Endothelial cell of umbilical vein (primary cell): Measurements from ENCODE around the gene SH3PXD2B. TPM values are rescaled to one million over a fixed set of nuclear protein-coding genes. Genes with fewer than 3 reads are reported as not detected.

Experiments
- BruUV-seq: library from RNA; stranded (reverse); fragments of 400-500 nt; replicated peaks from 2 replicates; lab custom pipeline; 2021; lab: Mats Ljungman, UMichigan
- CTCF ChIA-PET: fragments of 300-600, 350-600 bp; sonication (Branson Sonifier 250); formaldehyde crosslinking; loops from one replicate; lab custom pipeline; 2021; ENCODE audit warnings: antibody characterized with exemption, inconsistent platforms; lab: Charles Lee
- POLR2A ChIA-PET: fragments of 300-600, 350-600 bp; sonication (Branson Sonifier 250); formaldehyde crosslinking; loops from one replicate; lab custom pipeline; 2021; ENCODE audit warnings: antibody characterized with exemption, inconsistent platforms; lab: Charles Lee
- DNase-seq: peaks from one replicate; pipeline ENCODE4 v3.0.0-alpha.2; 2011; ENCODE audit warnings: low read depth, low spot score
- FAIRE-seq: peaks from 2 replicates; lab custom pipeline; 2011; peaks lifted over from hg19 to GRCh38; lab: Jason Lieb, UNC
- H2AFZ ChIP-seq: 2 replicates; pipeline ENCODE4 v1.6.0; 2012; ENCODE audit warnings: low read depth, low read length, control low read depth, inconsistent platforms
- H3K27ac ChIP-seq: 2 replicates; pipeline ENCODE4 v1.5.1; 2011; ENCODE audit warnings: low read depth, mild to moderate bottlenecking, control low read depth, low read length, moderate library complexity; ENCODE audit not compliant: insufficient read depth
- H3K27me3 ChIP-seq, 2 experiments: 2 replicates each; pipeline versions ENCODE4 v1.6.0 to v1.6.1; 2011; ENCODE audit warnings: low read length in 2 of 2, mixed read lengths in 1 of 2; ENCODE audit not compliant: control insufficient read depth in 2 of 2, insufficient read depth in 2 of 2
- H3K36me3 ChIP-seq, 2 experiments: 2 replicates in 1 of 2; 3 replicates in 1 of 2; pipeline ENCODE4 v1.5.1; 2011; ENCODE audit warnings: low read length in 2 of 2, mild to moderate bottlenecking in 1 of 2, moderate library complexity in 1 of 2; ENCODE audit not compliant: control insufficient read depth in 2 of 2, insufficient read depth in 2 of 2; ENCODE audit errors: extremely low read depth in 1 of 2
- H3K4me1 ChIP-seq: 3 replicates; pipeline ENCODE4 v1.5.1; 2011; ENCODE audit warnings: mild to moderate bottlenecking, low read length; ENCODE audit not compliant: control insufficient read depth, insufficient read depth; ENCODE audit errors: extremely low read depth
- H3K4me2 ChIP-seq: 2 replicates; pipeline ENCODE4 v1.6.1; 2011; ENCODE audit warnings: low read length, control low read depth, mixed read lengths; ENCODE audit not compliant: insufficient read depth
- H3K4me3 ChIP-seq, 3 experiments: fragments of 200-600 bp in 1 of 3; sonication (generic), shearing (Covaris generic) in 1 of 3; replicated peaks in 1 of 3; 2 replicates each; pipeline ENCODE4 v1.5.1; 2011 to 2016; ENCODE audit warnings: control low read depth in 3 of 3, low read length in 3 of 3, mild to moderate bottlenecking in 2 of 3, inconsistent platforms in 1 of 3, low read depth in 1 of 3, moderate library complexity in 1 of 3; ENCODE audit not compliant: insufficient read depth in 1 of 3
- H3K79me2 ChIP-seq: 2 replicates; pipeline ENCODE4 v1.6.0; 2012; ENCODE audit warnings: low read length, inconsistent platforms; ENCODE audit not compliant: control insufficient read depth, insufficient read depth
- H3K9ac ChIP-seq: replicated peaks from 2 replicates; pipeline ENCODE3; 2011; ENCODE audit warnings: low read length, control low read depth; ENCODE audit not compliant: insufficient read depth; ENCODE audit errors: extremely low read depth
- H3K9me1 ChIP-seq: replicated peaks from 3 replicates; pipeline ENCODE4 v1.6.0; 2011; ENCODE audit warnings: mild to moderate bottlenecking, low read length; ENCODE audit not compliant: control insufficient read depth, insufficient read depth; ENCODE audit errors: extremely low read depth
- H3K9me3 ChIP-seq: replicated peaks from 2 replicates; pipeline ENCODE4 v1.5.1; 2012; ENCODE audit warnings: low read length, inconsistent platforms; ENCODE audit not compliant: control insufficient read depth, insufficient read depth
- H4K20me1 ChIP-seq: replicated peaks from 2 replicates; pipeline ENCODE3; 2011; ENCODE audit warnings: mild to moderate bottlenecking, low read length; ENCODE audit not compliant: control insufficient read depth, insufficient read depth; ENCODE audit errors: extremely low read depth
- EZH2 ChIP-seq: IDR thresholded peaks from 2 replicates; pipeline ENCODE4 v1.6.1; 2012; ENCODE audit warnings: borderline replicate concordance, low read depth, mild to moderate bottlenecking, moderate library complexity, low read length, inconsistent platforms; ENCODE audit not compliant: severe bottlenecking
- FOS ChIP-seq: IDR thresholded peaks from 2 replicates; pipeline ENCODE4 v1.6.1; 2011; ENCODE audit warnings: mild to moderate bottlenecking, low read length, moderate library complexity, borderline replicate concordance; ENCODE audit not compliant: insufficient read depth
- GATA2 ChIP-seq: IDR thresholded peaks from 2 replicates; pipeline ENCODE4 v1.7.0; 2011; ENCODE audit warnings: low read depth, mild to moderate bottlenecking, moderate library complexity, mixed read lengths, low read length; ENCODE audit not compliant: insufficient read length, insufficient read depth
- JUN ChIP-seq: IDR thresholded peaks from 2 replicates; pipeline ENCODE4 v1.6.1; 2011; ENCODE audit warnings: borderline replicate concordance, low read depth; ENCODE audit not compliant: insufficient read length, insufficient read depth
- MYC ChIP-seq: IDR thresholded peaks from one replicate; pipeline ENCODE4 v1.6.1; 2011; ENCODE audit warnings: mild to moderate bottlenecking, low read depth, low read length
- POLR2A ChIP-seq: IDR thresholded peaks from 2 replicates; pipeline ENCODE4 v1.6.1; 2012; ENCODE audit warnings: low read depth, mild to moderate bottlenecking, control low read depth, low read length
- POLR2AphosphoS5 ChIP-seq: IDR thresholded peaks from 2 replicates; pipeline ENCODE4 v1.6.1; 2012; ENCODE audit warnings: low read depth, mild to moderate bottlenecking, control low read depth, low read length, moderate library complexity; ENCODE audit not compliant: insufficient read depth
- dilution Hi-C: fragments of 300-500 bp; cut with MboI; formaldehyde crosslinking; loops from one replicate; pipeline ENCODE4 v1.15.0; 2019; ENCODE audit warnings: low sequenced_read_pairs; ENCODE audit not compliant: extremely low pct_ligation_motif_present
- intact Hi-C: fragments of 100-400 bp; cut with micrococcal nuclease; formaldehyde crosslinking; loops from one replicate; pipeline ENCODE4 v1.10.0; 2022
- polyA plus RNA-seq, 4 experiments: library from polyadenylated mRNA; depleted of rRNA in 3 of 4; stranded (reverse) in 3 of 4; unstranded in 1 of 4; fragments of >200 nt; gene quantifications; 2 replicates each; pipeline versions ENCODE4 v1.2.1 to v1.2.3, GENCODE V29; 2011 to 2012; ENCODE audit warnings: missing spikeins in 1 of 4
- total RNA-seq: library from RNA; stranded (reverse); gene quantifications from 2 replicates; pipeline ENCODE4 v1.2.3, GENCODE V29; 2021
- TF ChIP-seq, protein P1 (sequence below): IDR thresholded peaks from 2 replicates; pipeline ENCODE4 v1.6.1; 2011; ENCODE audit not compliant: insufficient read depth, insufficient read length
- TF ChIP-seq, protein P2 (sequence below), 2 donors: IDR thresholded peaks; 1 replicate in 1 of 2; 2 replicates in 1 of 2; pipeline ENCODE4 v1.5.1; 2011; ENCODE audit warnings: low read length in 2 of 2, mild to moderate bottlenecking in 2 of 2, moderate library complexity in 2 of 2, control low read depth in 1 of 2, inconsistent platforms in 1 of 2, low read depth in 1 of 2; ENCODE audit not compliant: insufficient read depth in 1 of 2; ENCODE audit errors: extremely low read depth in 1 of 2

Gene SH3PXD2B
- total and polyA plus RNA-seq, 2 donors (not counting 3 experiments of a cell fraction or from before 2014, with no cell fraction given) = 23.5 to 66.3 TPM

DNA sequence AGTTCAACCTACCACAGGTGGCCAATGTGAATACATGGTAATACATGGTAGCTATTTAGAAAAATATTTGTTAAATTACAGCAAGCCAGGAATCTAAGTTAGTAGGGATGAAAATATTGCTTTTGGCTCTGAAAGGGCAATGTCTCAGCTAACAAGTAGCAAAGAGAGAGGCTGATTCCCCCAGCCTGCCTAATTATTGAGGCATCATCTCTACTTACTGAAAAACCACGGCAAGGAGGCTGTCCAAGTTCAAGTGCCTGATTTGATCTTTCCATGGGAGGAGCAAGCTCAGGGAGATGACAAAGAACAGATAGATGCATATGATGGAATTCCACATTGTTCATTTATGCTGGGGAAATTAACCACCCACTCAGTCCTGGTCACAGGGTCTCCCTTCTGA lies 142.0 kb downstream of the SH3PXD2B start:
- ChIA-PET CTCF (interaction anchor here (0.8 kb wide), 1 partner anchor 19 kb away, joined by 4 read pairs; no protein-coding TSS in a partner anchor), POLR2A (no interaction called here)
- Histone ChIP-seq H4K20me1 (no peaks in the 10 kb centered on the region), H3K36me3 (no peaks in the 10 kb centered on the region), H3K9me1 (no peaks in the 10 kb centered on the region), H3K9me3 (no peaks in the 10 kb centered on the region), H3K79me2 (no peaks in the 10 kb centered on the region), H3K27me3 (peaks cover 0 to 2% of the 10 kb centered on the region in 2 experiments), H3K27ac (no peak overlapping the region), H3K9ac (no peak overlapping the region), H2AFZ (no peak overlapping the region), H3K4me2 (no peak overlapping the region), H3K4me1 (no peaks in the 10 kb centered on the region), H3K4me3 (no peak overlapping the region)
- no peak for DNase-seq
- BruUV-seq = no TSS peak
- FAIRE-seq = no peak
- TF ChIP-seq GATA2 (no peak), EZH2 (no peak), MYC (no peak), POLR2A (no peak), POLR2AphosphoS5 (no peak), JUN (no peak), FOS (no peak)
- TF ChIP-seq, protein P1, sequence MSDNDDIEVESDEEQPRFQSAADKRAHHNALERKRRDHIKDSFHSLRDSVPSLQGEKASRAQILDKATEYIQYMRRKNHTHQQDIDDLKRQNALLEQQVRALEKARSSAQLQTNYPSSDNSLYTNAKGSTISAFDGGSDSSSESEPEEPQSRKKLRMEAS = no peak
- TF ChIP-seq, protein P2, sequence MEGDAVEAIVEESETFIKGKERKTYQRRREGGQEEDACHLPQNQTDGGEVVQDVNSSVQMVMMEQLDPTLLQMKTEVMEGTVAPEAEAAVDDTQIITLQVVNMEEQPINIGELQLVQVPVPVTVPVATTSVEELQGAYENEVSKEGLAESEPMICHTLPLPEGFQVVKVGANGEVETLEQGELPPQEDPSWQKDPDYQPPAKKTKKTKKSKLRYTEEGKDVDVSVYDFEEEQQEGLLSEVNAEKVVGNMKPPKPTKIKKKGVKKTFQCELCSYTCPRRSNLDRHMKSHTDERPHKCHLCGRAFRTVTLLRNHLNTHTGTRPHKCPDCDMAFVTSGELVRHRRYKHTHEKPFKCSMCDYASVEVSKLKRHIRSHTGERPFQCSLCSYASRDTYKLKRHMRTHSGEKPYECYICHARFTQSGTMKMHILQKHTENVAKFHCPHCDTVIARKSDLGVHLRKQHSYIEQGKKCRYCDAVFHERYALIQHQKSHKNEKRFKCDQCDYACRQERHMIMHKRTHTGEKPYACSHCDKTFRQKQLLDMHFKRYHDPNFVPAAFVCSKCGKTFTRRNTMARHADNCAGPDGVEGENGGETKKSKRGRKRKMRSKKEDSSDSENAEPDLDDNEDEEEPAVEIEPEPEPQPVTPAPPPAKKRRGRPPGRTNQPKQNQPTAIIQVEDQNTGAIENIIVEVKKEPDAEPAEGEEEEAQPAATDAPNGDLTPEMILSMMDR (IDR thresholded peaks at IDR 0.05; ENCODE audit: extremely low read depth in 1 of 2, insufficient read depth in 1 of 2, low read depth in 1 of 2, low read length in 2 of 2) = no peak
- intact Hi-C loops (no loop called here), dilution Hi-C loops (no loop called here)
